Stimulated activated CD4-positive, alpha-beta T cell treated with anti-CD3 and anti-CD28 coated beads, TNF-alpha, amount 100 ng/mL, for 48 hours (primary cell): Measurements from ENCODE around the gene FBXL20.

Experiments used
- DNase-seq, 3 donors: peaks; one replicate each; pipeline ENCODE4 v3.0.0-alpha.2; 2020; ENCODE audit warnings: low read depth in 3 of 3

The FBXL20 gene

GRCh38 chr17:39225308-39225958, 176.0 kb downstream of the FBXL20 start, which contains the start of gene STAC2:
Gene STAC2 (minus strand): TSS chr17:39225945. CDS start chr17:39225502, 443 bp downstream.
- no peak for DNase-seq

- no peak for DNase-seq
Measured at GRCh38 chr17:39224778-39225307, 176.6 kb downstream of the FBXL20 start.

- DNase-seq = no peak
Measured at GRCh38 chr17:39223907-39224777, 177.3 kb downstream of the FBXL20 start.

GRCh38 chr17:39222866-39223834, 178.3 kb downstream of the FBXL20 start:
- DNase-seq = no peak

GRCh38 chr17:39222151-39222550, 179.3 kb downstream of the FBXL20 start:
- no peak for DNase-seq

- DNase-seq = no peak
Measured at GRCh38 chr17:39221572-39221971, 179.9 kb downstream of the FBXL20 start.

GRCh38 chr17:39219647-39220154, 181.7 kb downstream of the FBXL20 start:
- no peak for DNase-seq

GRCh38 chr17:39218906-39219305, 182.5 kb downstream of the FBXL20 start:
- DNase-seq = no peak

- DNase-seq = no peak
Measured at GRCh38 chr17:39217734-39218369, 183.6 kb downstream of the FBXL20 start.

- DNase-seq = no peak
Measured at GRCh38 chr17:39213852-39214251, 187.6 kb downstream of the FBXL20 start.

- no peak for DNase-seq
Measured at GRCh38 chr17:39212841-39213480, 188.5 kb downstream of the FBXL20 start.

- no peak for DNase-seq
Measured at GRCh38 chr17:39212195-39212810, 189.1 kb downstream of the FBXL20 start.

GRCh38 chr17:39210093-39210434, 191.4 kb downstream of the FBXL20 start:
- no peak for DNase-seq

- peak in 2 of 3 donors; percentile 38 to 67 for DNase-seq
Measured at GRCh38 chr17:39209317-39210092, 191.9 kb downstream of the FBXL20 start.

- DNase-seq = no peak
Measured at GRCh38 chr17:39208893-39209292, 192.5 kb downstream of the FBXL20 start.

- no peak for DNase-seq
Measured at GRCh38 chr17:39208136-39208535, 193.3 kb downstream of the FBXL20 start.

GRCh38 chr17:39205112-39205526, 196.3 kb downstream of the FBXL20 start:
- DNase-seq = no peak

- no peak for DNase-seq
Measured at GRCh38 chr17:39204245-39204644, 197.2 kb downstream of the FBXL20 start.
